ENCODE data around the gene RANBP3.
"Not testable (repeated sequence)": the region's sequence is repeated elsewhere in the genome, so short reads cannot be mapped to it uniquely, and the experiment has no call there.

Gene RANBP3

DNA sequence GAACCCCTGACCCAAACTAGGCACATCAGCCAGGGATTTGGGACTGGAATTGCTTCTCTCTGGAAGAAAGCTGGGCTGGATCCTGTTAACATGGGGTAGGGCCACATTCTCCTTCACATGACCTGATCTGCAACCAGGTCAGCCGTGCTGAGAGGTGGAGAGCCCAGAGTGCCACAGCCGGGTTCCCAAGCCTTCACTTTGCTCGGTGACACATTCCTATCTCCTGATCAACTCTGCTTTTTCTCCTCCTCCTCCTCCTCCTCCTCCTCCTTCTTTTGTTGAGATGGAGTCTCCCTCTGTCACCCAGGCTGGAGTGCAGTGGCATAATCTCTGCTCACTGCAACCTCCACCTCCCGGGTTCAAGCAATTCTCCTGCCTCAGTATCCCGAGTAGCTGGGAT lies 7.9 kb upstream of the RANBP3 start:
- DNase-seq (ENCODE audit: low read depth), result not testable (repeated sequence)

DNA sequence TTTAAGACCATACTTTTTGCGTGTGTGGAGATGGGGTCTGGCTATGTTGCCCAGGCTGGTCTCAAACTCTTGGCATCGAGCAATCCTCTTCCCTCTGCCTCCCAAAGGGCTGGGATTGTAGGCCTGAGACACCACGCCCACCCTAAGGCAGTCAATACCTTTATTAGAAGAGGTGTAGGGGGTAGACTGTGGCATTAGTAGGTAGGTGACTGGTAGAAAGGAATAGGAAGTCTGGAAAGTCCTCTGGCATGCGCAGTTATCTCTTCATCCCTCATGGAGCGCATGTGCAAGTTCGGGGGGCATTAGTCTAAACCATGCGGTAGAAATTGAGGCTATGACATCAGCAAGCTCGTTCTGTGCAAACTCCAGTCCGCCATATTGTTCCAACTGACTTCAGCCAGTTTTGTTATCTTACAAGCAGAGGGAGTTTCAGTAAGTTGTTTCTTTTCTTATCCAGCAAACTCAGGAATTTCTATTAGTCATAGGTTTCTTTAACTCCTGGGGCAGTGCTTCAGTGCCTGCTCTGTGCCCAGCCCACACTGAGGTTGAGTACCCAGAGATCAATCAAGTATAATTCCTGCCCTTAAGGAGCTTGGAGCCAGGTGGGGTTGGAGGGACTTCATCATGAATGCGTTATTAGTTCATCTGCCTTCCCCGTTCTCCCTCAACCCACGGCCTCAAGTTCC lies 7.3 kb upstream of the RANBP3 start:
- no peak for DNase-seq (ENCODE audit: low read depth)

GRCh38 chr19:5984600-5984999 lies 6.7 kb upstream of the RANBP3 start:
- DNase-seq (ENCODE audit: low read depth), result no peak

DNA sequence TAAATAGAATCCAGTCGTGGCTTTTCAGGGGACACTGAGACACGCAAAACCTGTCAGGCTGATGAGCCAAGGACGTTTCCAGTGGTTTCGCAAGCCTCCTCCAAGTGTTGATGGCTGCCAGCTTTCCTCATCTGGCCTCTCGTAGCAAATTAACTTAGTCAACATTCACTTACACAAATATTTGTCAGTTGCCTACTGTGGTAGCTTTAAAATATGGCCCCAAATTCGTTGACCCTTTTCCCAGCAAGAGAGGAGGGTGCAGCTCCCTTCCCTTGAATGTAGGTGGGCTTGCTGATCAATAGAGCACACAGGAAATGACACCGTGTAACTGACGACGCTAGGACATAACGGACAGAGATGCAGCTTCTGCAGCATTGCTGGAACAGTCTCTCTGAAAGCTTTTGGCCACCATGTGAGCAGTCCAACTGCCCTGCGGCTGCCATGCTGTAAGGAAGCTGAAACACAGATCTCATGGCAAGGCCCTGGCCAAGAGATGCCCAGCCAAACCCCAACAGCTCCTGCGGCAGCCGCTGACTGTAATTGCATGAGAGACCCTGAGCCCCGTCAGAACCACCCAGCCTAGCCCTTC lies 5.5 kb upstream of the RANBP3 start:
- DNase-seq (ENCODE audit: low read depth), result no peak

- DNase-seq (ENCODE audit: low read depth), result no peak
Measured at GRCh38 chr19:5978606-5979552, 939 bp upstream of the RANBP3 start.

DNA sequence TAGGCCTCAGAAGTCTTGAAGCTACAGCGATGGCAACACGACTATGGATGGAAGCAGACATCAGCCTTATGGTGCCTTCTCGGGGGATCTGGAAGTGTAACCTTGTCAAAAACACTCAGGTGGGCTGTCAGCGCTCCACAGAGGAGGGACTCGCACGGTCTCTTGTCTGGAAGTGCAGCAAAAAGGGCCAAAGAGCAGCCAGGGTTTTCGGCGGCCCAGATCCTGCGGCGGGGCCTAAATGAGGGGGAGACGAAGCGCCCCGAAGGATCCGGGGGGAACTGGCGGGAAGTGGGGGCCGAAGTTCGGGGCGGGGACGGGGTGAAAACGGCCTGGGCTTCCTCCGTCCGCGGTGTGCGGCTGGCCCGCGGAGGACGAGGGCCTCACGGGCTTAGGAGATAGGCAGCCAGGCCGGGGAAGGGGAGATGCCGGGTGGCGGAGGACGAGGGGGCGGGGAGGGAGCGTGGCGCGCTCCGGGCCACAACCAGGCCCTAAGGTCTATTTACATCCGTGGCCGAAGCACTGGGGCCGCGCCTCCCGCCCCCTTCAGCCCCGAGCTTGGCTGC lies 637 bp downstream of the RANBP3 start:
- DNase-seq (ENCODE audit: low read depth), result no peak

DNA sequence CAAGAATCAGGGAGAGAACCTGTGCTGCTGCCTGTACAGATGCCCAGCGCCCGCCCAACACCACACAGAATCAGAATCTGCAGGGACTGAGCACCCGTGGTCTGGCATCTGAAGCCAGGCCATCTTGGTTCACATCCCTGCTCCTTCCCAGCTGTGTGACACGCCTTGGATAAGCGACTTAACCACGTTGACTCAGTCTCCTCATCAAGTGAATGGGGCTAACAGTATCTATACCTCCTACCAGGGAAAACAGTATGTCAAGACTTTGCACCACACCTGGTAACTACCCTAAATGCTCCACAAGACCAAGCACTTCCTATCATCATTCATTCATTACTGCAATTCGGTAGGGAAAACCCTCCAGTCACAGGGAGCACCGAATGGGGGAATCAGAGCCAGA lies 1.2 kb downstream of the RANBP3 start:
- no peak for DNase-seq (ENCODE audit: low read depth)

DNA sequence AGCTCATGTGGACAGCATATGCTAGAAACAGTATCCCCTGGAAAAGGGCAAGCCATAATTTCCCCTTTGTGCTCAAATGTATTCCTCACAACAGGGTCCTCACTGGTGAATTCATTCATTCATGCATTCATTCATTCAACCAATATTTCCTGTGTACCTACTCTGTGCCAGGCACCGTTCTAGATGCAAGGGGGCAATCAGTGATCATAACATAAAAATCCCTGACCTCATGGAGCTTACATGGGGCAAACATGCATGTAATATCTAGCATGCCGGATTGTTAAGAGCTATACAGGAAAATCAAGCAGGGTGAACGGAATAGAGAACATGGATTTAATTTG lies 2.6 kb downstream of the RANBP3 start:
- DNase-seq (ENCODE audit: low read depth), result no peak

- DNase-seq (ENCODE audit: low read depth), result no peak
Measured at GRCh38 chr19:5974721-5975387, 3.1 kb downstream of the RANBP3 start.

GRCh38 chr19:5973867-5974635 lies 3.9 kb downstream of the RANBP3 start:
- DNase-seq (ENCODE audit: low read depth), result no peak

DNA sequence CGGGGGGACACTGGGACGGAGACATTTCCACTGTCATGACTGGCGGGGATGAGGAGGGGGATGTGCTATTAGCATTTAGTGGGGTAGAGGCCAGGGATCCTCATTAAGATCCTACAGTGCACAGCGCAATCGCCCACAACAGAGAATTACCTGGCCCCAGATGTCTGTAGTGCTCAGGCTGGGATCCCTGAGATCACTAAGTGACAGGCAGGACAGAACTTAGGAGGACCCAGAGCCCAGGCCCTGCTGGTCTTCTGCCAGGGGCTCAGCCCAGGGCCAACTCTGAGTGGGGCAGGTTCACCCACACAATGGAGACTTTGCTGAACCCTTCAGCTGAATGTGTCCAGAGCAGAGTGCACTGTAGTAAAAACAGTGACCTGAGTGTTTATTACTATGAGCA lies 4.6 kb downstream of the RANBP3 start:
- no peak for DNase-seq (ENCODE audit: low read depth)

- no peak for DNase-seq (ENCODE audit: low read depth)
Measured at GRCh38 chr19:5972355-5972731, 5.6 kb downstream of the RANBP3 start.

DNA sequence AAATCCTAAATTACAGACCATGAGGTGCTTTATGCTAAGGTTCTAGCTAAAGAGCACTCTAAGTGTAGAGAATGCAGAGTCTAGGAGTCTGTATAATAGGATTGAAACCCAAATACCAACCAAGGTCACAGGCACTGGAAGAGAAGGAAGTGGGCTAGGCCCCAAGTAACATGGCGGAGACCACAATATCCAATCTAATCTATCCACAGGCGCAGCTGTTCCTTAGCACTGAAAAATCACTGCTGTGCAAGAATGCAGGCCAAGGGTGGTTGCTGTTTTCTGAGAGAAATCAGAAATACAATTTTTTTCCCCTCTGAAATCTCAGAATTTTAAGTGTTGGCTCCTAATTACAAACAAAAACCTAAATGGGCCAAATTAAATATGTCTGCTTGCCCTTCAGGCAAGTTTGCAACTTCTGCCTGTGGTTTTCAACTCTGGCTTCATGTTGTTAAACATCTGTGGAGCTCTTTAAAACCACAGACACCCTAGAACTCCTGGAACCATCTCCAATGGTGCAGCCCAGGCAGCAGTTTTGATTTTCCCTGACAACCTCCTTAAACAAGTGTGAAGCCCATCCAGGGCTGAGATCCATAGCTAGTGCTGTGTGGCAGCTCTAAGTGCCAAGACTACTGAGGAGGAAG lies 6.1 kb downstream of the RANBP3 start:
- DNase-seq (ENCODE audit: low read depth), result no peak

GRCh38 chr19:5969476-5969875 lies 8.5 kb downstream of the RANBP3 start:
- DNase-seq (ENCODE audit: low read depth), result no peak

DNA sequence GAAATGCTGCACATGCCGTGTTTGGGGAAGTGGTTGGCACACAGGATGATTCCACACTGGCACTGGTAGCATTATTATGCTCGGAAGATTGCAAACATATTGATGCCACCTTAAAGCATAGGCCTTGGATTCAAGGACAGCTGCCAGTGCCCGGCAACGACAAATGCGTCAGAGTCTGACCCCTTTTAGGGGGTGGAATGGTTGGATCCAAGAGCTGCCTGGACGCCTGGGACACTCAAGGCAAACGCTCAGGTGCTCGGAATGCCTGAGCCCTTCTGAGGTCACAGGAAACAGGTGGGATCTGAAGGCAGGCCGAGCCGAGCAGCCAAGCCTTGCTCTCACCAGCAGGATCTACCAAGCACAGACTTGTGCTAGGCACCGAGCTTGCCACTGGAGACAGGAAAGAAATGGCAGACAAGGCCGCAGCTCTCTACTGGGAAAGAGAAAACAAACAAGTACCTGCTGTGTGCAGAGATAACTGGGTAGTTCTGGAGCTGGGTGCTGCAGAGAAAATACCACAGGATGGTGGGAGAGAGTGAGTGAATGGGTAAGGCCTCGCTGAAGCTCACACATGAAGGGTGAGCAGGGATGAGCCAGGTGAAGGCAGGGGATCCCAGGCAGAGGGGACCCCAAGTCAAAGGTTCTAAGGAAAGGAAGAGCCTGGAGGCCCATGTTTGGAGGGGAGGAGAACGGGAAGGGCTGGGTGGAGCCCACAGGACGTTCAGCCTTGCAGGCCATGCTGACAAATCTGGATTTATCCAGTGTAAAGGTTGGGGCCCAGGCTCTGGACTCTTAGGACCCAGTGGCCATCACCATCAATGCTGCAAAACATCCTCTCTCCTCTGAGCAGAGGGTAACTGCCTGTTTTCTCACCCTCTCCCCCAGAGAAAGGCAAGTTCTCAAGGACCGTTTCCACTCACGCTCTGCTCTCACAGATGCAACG lies 9.2 kb downstream of the RANBP3 start:
- DNase-seq (ENCODE audit: low read depth), result no peak

- DNase-seq (ENCODE audit: low read depth), result peak; percentile 47
Measured at GRCh38 chr19:5967994-5968430, 9.9 kb downstream of the RANBP3 start.

DNA sequence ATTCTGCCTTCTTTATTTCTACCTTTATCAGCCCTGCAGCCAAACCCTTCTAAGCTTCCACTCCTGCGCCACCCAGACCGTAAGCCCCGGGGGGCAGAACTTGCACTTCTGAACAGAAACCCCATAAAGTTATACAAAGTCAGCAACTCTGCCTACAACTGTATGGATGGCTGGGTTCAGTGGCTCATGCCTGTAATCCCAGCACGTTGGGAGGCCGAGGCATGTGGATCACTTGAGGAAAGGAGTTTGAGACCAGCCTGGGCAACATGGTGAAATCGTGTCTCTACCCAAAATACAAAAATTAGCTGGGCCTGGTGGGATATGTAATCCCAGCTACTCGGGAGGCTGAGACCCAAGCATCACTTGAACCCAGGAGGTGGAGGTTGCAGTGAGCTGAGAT lies 10.4 kb downstream of the RANBP3 start:
- DNase-seq (ENCODE audit: low read depth), result no peak

- no peak for DNase-seq (ENCODE audit: low read depth)
Measured at GRCh38 chr19:5966941-5967340, 11.0 kb downstream of the RANBP3 start.

DNA sequence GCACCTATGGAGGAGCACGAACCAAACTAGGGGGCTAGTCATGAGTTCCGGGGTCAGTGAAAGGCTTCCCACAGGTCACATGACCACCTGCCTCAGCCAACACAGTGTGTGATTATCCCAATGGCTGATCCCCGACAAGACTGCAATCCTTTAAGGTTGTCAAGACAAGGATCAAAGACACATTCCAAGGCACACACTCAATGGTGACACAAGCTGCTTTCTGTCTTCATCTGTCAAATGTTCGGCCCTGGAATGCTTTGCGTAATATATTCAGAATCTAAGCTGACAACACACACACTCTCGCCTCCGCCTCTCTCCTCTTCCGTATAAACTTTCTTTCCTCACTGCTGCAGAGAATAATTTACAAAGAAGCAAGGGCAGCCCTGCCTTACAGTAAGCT lies 11.7 kb downstream of the RANBP3 start:
- DNase-seq (ENCODE audit: low read depth), result no peak
